AG08396 (cell line): ENCODE results near the gene TAC1.
"Not testable (repeated sequence)": the region's sequence is repeated elsewhere in the genome, so short reads cannot be mapped to it uniquely, and the experiment has no call there.

ENCODE experiments used
- DNase-seq: peaks from one replicate; pipeline ENCODE4 v3.0.0; 2012; ENCODE audit warnings: low spot score, mixed read lengths

Gene TAC1, protein sequence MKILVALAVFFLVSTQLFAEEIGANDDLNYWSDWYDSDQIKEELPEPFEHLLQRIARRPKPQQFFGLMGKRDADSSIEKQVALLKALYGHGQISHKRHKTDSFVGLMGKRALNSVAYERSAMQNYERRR

DNA sequence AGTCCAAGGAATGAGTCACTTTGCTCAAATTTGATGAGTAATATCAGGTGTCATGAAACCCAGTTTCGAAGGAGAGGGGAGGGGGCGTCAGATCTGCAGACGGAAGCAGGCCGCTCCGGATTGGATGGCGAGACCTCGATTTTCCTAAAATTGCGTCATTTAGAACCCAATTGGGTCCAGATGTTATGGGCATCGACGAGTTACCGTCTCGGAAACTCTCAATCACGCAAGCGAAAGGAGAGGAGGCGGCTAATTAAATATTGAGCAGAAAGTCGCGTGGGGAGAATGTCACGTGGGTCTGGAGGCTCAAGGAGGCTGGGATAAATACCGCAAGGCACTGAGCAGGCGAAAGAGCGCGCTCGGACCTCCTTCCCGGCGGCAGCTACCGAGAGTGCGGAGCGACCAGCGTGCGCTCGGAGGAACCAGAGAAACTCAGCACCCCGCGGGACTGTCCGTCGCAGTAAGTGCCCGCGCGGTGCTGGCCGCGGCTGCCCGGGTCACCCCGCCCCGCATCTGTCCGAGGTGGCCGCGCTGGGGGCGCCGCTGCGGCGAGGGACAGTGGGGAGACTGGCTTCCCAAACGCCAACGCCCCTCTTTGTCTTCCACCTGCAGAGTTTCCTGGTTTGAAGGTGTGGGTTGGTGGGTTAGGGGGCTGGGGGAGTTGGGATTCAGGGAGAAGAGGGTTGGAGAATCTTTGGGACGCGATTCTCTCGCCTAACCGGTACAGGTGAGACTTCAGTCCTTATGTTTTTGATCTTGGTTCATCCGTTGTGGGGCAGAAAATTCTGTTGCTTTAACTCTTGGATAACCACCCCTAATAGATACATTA is at the start of gene TAC1:
TSS of gene TAC1 (plus strand) at position 351 of the 829 bp plus-strand sequence. CDS start 527 bp downstream, outside the sequence.
- DNase-seq = peak; percentile 9

DNA sequence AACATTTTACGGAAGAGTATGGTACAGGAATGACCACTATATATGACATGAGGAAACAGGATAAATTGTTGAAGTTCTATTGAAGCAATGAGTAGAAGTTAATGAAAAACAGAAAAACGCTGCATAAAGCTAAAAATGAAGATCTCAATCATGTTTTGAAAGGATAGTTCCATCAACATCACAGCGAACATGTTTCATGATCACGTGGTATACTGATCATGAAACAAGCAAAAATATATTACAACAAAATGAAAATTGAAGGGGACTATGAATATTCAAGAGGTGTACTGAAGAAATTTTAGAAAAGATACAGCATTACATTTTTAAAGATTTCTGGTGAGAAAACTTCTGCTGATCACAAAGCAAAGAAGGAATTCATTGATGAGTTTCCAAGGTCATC is 45.9 kb upstream of the TAC1 start:
- DNase-seq = no peak

DNA sequence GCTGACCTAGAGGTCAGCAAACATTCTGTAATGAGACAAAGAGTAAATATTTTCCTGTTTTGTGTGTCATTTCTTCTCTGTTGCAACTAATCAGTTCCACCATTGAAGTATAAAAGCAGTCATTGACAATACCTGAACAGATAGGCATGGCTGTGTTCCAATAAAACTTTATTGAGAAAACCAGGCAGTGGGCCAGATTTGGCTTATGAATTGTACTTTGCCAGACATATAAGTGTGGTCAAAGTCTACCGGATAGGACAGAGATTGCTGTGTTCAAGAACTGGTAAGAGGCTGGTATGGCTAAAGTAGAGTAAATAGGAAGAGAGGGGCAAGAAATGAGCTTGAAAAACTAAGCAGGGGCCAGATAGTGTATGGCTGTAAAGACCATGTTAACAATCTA is 38.3 kb upstream of the TAC1 start:
- no peak for DNase-seq

DNA sequence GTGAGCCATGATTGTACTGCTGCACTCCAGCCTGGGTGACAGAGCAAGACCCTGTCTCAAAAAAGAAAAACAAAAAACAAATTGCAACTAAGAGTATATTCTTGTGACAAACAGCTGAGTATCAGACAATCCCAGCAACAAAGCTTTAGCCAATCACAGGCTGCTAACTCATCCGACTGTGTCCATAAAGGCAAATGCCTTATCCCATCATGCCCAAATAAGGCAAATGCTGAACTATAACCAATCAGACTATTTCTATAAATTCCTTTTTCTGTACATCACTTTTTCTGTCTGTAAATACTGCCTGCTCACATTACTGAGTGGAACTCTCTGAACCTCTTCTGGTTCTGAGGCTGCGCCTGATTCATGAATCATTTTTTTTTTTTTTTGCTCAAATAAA is 37.5 kb upstream of the TAC1 start:
- DNase-seq = no peak

DNA sequence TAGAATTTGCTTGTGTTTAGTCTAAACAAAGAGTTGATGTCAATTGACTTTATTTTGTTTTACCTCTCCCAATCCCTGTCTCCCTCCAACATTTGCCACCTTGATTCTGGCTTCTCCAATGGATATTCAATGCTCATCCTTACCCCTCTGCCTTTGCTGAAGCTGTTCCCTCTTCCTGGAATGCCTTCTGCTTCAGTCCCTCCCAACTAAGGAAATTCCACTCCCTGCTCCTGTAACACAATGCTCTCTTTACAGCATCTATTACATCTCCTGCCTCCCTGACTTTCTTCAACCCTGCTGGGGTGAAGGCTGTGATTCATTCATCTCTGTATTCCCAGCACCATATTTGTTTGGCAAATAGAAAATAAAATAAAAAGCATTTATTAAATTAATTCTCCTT is 34.5 kb upstream of the TAC1 start:
- no peak for DNase-seq

DNA sequence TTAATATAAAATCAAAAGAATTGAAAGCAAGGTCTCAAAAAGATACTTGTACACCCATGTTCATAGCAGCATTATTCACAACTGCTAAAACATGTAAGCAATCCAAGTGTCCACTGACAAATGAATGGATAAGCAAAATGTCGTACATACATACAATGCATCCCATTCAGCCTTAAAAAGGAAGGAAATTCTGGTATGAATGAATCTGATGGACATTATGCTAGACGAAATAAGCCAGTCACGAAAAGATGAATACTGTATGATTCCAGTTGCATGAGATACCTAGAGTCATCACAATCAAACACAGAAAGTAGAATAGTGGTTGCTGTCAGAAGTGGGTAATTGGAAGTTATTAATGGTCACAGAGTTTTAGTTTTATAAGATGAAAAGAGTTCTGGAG is 9.5 kb upstream of the TAC1 start:
- no peak for DNase-seq

DNA sequence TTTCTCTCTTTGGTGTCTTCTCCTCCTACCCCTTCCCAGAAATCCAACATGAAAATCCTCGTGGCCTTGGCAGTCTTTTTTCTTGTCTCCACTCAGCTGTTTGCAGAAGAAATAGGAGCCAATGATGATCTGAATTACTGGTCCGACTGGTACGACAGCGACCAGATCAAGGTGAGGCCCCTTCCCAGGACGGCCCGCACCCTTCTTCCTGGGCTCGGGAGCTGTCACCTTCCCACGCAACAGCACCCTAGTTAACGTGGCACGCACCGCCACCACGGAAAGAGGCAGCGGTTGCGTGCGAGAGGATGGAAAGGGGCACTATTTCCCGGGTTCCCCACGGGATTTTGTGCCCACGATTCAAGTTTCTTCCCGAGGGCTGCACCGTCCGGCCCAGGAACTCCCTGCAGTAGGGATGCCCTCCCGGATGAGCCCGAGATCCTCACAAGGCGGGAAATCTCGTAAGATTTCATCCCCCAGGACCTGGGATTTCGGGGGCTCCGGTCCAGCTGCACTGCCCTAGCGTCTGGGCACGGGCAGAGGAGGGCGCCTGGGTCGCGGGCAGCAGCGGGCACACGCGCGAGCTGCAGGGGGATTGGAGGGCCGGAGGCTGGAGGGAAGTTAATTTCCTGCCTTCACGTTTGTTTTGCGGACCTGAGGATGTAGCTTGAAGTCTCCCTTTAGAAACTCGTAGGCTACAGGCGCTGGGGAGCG is 834 bp downstream of the TAC1 start:
- peak; percentile 3 for DNase-seq

- no peak for DNase-seq
Measured at GRCh38 chr7:97733276-97734161, 1.6 kb downstream of the TAC1 start.

- no peak for DNase-seq
Measured at GRCh38 chr7:97734255-97734654, 2.4 kb downstream of the TAC1 start.

DNA sequence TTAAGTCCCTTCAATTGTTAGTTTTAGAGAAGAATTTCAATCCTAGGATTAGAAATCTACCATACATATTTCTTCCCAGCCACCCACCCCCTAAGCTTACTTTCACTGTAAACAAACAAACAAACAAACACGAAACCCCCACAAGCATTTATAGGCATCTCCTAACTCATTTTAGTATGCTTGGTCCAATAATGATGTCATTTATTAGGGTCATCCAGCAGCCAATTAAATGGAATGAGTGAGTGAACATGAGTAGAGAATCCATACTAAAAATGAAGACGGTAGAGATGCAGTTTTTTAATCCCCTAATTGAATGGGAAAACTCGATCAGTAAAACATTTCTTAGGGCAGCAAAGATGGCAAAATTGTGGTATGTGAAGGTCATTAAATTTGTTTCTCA is 3.2 kb downstream of the TAC1 start:
- no peak for DNase-seq

DNA sequence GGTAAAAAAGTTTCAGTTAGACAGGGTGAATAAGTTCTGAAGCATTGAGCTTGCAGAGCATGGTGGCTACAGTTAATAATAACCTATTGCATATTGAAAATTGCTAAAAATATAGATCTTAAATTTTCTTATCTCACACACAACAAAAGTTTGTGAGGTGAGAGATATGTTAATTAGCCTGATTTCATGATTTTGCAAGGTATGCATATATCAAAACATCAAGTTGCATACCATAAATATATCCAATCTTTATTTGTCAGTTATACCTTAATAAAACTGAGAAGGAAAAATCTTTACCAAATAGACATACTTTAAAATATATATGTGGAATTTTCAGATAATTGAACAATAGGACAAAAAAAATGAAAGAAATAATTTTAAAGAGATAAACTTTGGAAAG is 16.6 kb downstream of the TAC1 start:
- no peak for DNase-seq

DNA sequence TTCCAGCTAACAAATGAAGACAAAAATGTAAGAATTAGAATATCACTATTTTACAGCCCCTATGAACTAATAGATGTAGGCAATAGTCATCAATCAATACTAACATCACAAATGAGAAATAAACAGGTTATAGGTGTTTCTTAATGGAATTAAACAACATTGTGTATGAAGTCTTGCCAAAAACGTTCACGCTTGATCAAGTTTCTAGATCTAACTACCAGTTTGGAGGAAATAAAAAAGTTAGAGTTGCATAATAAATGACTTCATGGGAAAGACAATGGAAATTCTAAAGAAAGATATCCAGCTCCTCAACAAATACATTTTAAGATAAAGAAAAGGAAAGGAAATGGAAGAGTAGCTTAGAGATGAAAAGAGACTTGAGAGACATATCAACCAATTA is 19.7 kb downstream of the TAC1 start:
- DNase-seq = no peak

- DNase-seq = no peak
Measured at GRCh38 chr7:97752215-97752614, 20.3 kb downstream of the TAC1 start.

DNA sequence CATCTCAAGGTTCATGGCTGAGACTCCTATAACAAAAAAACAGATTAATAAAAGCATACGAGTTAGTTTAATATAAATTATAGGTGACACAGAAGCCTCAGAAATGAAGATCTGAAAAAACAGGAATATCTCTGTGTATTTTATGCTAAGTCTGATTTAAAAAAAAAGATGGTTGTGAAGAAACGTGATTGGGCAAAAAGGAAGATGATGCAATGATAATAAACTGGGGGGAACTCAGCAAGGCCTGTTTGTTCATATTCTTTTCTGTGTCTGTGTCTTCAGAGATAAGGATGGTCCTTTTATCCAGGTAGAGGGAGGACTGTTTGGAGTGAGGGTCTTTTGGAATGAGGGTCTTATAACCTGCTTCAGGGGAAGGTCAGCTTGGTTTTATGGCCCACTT is 25.9 kb downstream of the TAC1 start:
- no peak for DNase-seq

DNA sequence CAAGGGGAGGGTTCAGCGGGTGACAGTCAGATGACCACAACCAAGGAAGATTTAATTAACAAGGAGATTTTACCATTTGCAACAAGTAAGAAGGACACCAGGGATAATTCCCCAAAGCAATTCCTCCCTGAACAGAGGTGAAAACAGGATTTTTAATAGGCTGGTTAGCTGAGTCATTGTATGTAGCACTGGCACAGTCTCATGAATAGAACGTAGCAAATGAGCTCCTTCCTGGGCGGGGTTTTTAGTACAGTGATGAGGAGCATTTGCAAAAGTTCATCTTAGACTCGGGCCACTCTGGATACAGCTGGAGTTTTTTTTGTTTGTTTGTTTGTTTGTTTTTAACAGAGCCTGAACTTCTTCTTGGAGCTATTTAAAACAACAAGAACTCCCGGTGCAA is 39.0 kb downstream of the TAC1 start:
- no peak for DNase-seq

- no peak for DNase-seq
Measured at GRCh38 chr7:97771576-97771975, 39.7 kb downstream of the TAC1 start.

- DNase-seq = no peak
Measured at GRCh38 chr7:97772045-97772901, 40.4 kb downstream of the TAC1 start.

- not testable (repeated sequence) for DNase-seq
Measured at GRCh38 chr7:97786398-97786797, 54.5 kb downstream of the TAC1 start.
